D721Med (cell line): ENCODE results near the gene PCDH20.
"Not testable (repeated sequence)": the region's sequence is repeated elsewhere in the genome, so short reads cannot be mapped to it uniquely, and the experiment has no call there.

ENCODE experiments used
- DNase-seq: peaks from one replicate; pipeline ENCODE4 v3.0.0; 2011; ENCODE audit warnings: low spot score; ENCODE audit not compliant: insufficient read length
- FAIRE-seq: peaks from 2 replicates; lab custom pipeline; 2011; peaks lifted over from hg19 to GRCh38; lab: Jason Lieb, UNC
- CTCF ChIP-seq: IDR thresholded peaks from 2 replicates; pipeline ENCODE4 v1.5.1; 2012; ENCODE audit warnings: mild to moderate bottlenecking, control low read depth; ENCODE audit not compliant: insufficient read depth; ENCODE audit errors: missing control alignments

Gene PCDH20

GRCh38 chr13:61396121-61396520 lies 19.5 kb downstream of the PCDH20 start:
- no peak for DNase-seq
- no peak for TF ChIP-seq CTCF
- no peak for FAIRE-seq

- TF ChIP-seq CTCF: no peak
- no peak for FAIRE-seq
- no peak for DNase-seq
Measured at GRCh38 chr13:61391426-61391825, 24.2 kb downstream of the PCDH20 start.

- no peak for FAIRE-seq
- TF ChIP-seq CTCF: no peak
- DNase-seq: no peak
Measured at GRCh38 chr13:61387694-61388093, 28.0 kb downstream of the PCDH20 start.

GRCh38 chr13:61383111-61383510 lies 32.5 kb downstream of the PCDH20 start:
- no peak for TF ChIP-seq CTCF
- DNase-seq (no peak), FAIRE-seq (no peak)

- no peak for TF ChIP-seq CTCF
- DNase-seq (no peak), FAIRE-seq (no peak)
Measured at GRCh38 chr13:61370520-61370919, 45.1 kb downstream of the PCDH20 start.

GRCh38 chr13:61364690-61365089 lies 51.0 kb downstream of the PCDH20 start:
- not testable (repeated sequence) for DNase-seq, FAIRE-seq

- FAIRE-seq: no peak
- DNase-seq: no peak
- TF ChIP-seq CTCF: no peak
Measured at GRCh38 chr13:61362522-61362921, 53.1 kb downstream of the PCDH20 start.
